ENCODE results near the gene CCDC148.

DNA sequence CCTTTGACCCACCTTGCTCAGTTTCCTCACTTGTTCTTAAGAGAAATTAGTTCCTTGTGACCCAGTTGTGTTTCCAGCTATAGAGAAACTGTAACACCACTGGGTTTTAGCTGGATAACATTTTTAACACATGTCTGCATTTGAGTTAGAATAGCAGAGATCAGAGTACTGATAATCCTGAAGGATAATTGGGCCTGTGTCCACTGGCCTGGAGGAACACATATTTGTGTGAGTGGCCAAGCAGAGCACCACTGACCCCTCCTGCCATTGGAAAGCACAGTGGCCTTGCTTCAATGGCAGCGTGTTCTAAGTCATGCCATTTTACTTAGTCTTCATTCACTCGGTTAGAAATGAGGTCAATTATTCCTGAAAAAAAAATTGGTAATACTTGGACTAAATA is 42.8 kb upstream of the CCDC148 start:
- TF ChIP-seq CTCF (IDR thresholded peaks at IDR 0.05) (no peak), POLR2A (IDR thresholded peaks at IDR 0.05) (no peak)

All from testis (tissue), 2 donors.